HG03064 (cell line): ENCODE data around the gene PELI2.
A peak's percentile ranks its signal among the peaks of the same experiment; 100 is the strongest.

ENCODE experiments used
- ATAC-seq: cut with Tn5 transposase; IDR thresholded peaks from one replicate; pipeline ENCODE4 v1.9.1; 2021; ENCODE audit warnings: low read depth; ENCODE audit not compliant: unreplicated experiment

The PELI2 gene

GRCh38 chr14:56333359-56334292, 215.4 kb downstream of the PELI2 start:
- no peak for ATAC-seq

- no peak for ATAC-seq
Observed at GRCh38 chr14:56334458-56334857, 216.2 kb downstream of the PELI2 start.

GRCh38 chr14:56338674-56339073, 220.5 kb downstream of the PELI2 start:
- ATAC-seq: no peak

- ATAC-seq: no peak
Observed at GRCh38 chr14:56339855-56340701, 221.9 kb downstream of the PELI2 start.

- no peak for ATAC-seq
Observed at GRCh38 chr14:56340932-56341331, 222.7 kb downstream of the PELI2 start.

GRCh38 chr14:56341766-56342493, 223.7 kb downstream of the PELI2 start:
- ATAC-seq: peak; percentile 63

GRCh38 chr14:56342494-56342942, 224.3 kb downstream of the PELI2 start:
- peak; percentile 16 for ATAC-seq

- no peak for ATAC-seq
Observed at GRCh38 chr14:56349960-56350359, 231.7 kb downstream of the PELI2 start.
